Neural cell (in vitro differentiated cells): ENCODE data around the gene DYRK4.

ENCODE experiments used
- CTCF ChIP-seq: fragments of 450-650 bp; IDR thresholded peaks from 2 replicates; pipeline ENCODE4 v1.5.1; 2014; ENCODE audit warnings: antibody characterized with exemption, mild to moderate bottlenecking, moderate library complexity; ENCODE audit not compliant: poor library complexity, severe bottlenecking
- EP300 ChIP-seq: fragments of 450-650 bp; conservative IDR thresholded peaks from 2 replicates; pipeline ENCODE4 v1.6.1; 2014; ENCODE audit warnings: antibody characterized with exemption, mild to moderate bottlenecking, moderate library complexity; ENCODE audit not compliant: poor library complexity, severe bottlenecking
- EZH2 ChIP-seq: fragments of 200-600, 300-800 bp; shearing (Covaris generic), sonication (generic); IDR thresholded peaks from 2 replicates; pipeline ENCODE4 v1.6.1; 2014; ENCODE audit warnings: antibody characterized with exemption, low read length, borderline replicate concordance, mild to moderate bottlenecking; ENCODE audit not compliant: insufficient read depth, poor library complexity, severe bottlenecking
- MXI1 ChIP-seq: fragments of 450-650 bp; conservative IDR thresholded peaks from 2 replicates; pipeline ENCODE4 v1.6.1; 2014; ENCODE audit warnings: antibody characterized with exemption, mild to moderate bottlenecking; ENCODE audit not compliant: poor library complexity, severe bottlenecking
- POLR2AphosphoS5 ChIP-seq: IDR thresholded peaks from 2 replicates; pipeline ENCODE4 v1.6.1; 2012
- RAD21 ChIP-seq: fragments of 450-650 bp; conservative IDR thresholded peaks from 2 replicates; pipeline ENCODE4 v1.6.1; 2014; ENCODE audit warnings: antibody characterized with exemption, mild to moderate bottlenecking, moderate library complexity
- REST ChIP-seq: IDR thresholded peaks from 2 replicates; pipeline ENCODE4 v1.6.1; 2012; ENCODE audit warnings: borderline replicate concordance
- SMC3 ChIP-seq: fragments of 450-650 bp; conservative IDR thresholded peaks from 2 replicates; pipeline ENCODE4 v1.6.1; 2014; ENCODE audit warnings: antibody characterized with exemption, mild to moderate bottlenecking, moderate library complexity; ENCODE audit not compliant: poor library complexity
- TAF1 ChIP-seq: IDR thresholded peaks from 2 replicates; pipeline ENCODE4 v1.6.1; 2012; ENCODE audit warnings: low read depth

- TF ChIP-seq CTCF (no peak), POLR2AphosphoS5 (no peak), EP300 (no peak), RAD21 (no peak), EZH2 (no peak), MXI1 (no peak), REST (no peak), SMC3 (no peak), TAF1 (no peak)
These were observed 16.8 kb upstream of the DYRK4 start for GRCh38 chr12:4545195-4545594.
